Peyer's patch (tissue), 4 donors: ENCODE data around the gene PAPSS1. TPM values are rescaled to one million over a fixed set of nuclear protein-coding genes. Genes with fewer than 3 reads are reported as not detected.

ENCODE experiments used
- DNase-seq, 3 donors: peaks; one replicate each; pipeline ENCODE4 v3.0.0-alpha.2; 2017 to 2019
- H3K27ac ChIP-seq, 4 donors: fragments of 200-600 bp; sonication (generic); one replicate each; pipeline ENCODE4 v1.5.1; 2016 to 2019
- H3K27me3 ChIP-seq, 2 donors: fragments of 200-600 bp; sonication (generic); one replicate each; pipeline ENCODE4 v1.5.1; 2019
- H3K36me3 ChIP-seq, 3 donors: fragments of 200-600 bp; sonication (generic); one replicate each; pipeline ENCODE4 v1.5.1; 2016 to 2019
- H3K4me1 ChIP-seq, 4 donors: fragments of 200-600 bp; sonication (generic); one replicate each; pipeline ENCODE4 v1.5.1; 2016 to 2019
- H3K4me3 ChIP-seq, 4 donors: fragments of 200-600 bp; sonication (generic); 1 replicate in 3 of 4; 2 replicates in 1 of 4; pipeline ENCODE4 v1.5.1; 2016 to 2019; ENCODE audit warnings: mild to moderate bottlenecking in 1 of 4
- H3K9me3 ChIP-seq, 4 donors: fragments of 200-600 bp; sonication (generic); one replicate each; pipeline ENCODE4 v1.5.1; 2016 to 2019; ENCODE audit warnings: mild to moderate bottlenecking in 1 of 4
- POLR2A ChIP-seq, 2 donors: fragments of 450-650 bp; IDR thresholded peaks; one replicate each; pipeline ENCODE4 v1.5.1; 2017; ENCODE audit warnings: antibody characterized with exemption in 2 of 2, mild to moderate bottlenecking in 2 of 2, moderate library complexity in 2 of 2
- total RNA-seq, 4 donors: library from RNA; depleted of rRNA; stranded (reverse); fragments of >200 nt; gene quantifications; one replicate each; pipeline ENCODE4 v1.1.0, GENCODE V29; 2016
- TF ChIP-seq, protein P1 (sequence below), 6 experiments: fragments of 450-650 bp in 4 of 6; fragments of 200-600 bp in 2 of 6; sonication (generic) in 1 of 6; IDR thresholded peaks; one replicate each; pipeline ENCODE4 v1.5.1; 2017 to 2019; ENCODE audit warnings: antibody characterized with exemption in 6 of 6, mild to moderate bottlenecking in 3 of 6, moderate library complexity in 1 of 6

Gene PAPSS1
- total RNA-seq, 4 donors from 2014 or later = 9.0 to 23.3 (median 18.1) TPM

DNA sequence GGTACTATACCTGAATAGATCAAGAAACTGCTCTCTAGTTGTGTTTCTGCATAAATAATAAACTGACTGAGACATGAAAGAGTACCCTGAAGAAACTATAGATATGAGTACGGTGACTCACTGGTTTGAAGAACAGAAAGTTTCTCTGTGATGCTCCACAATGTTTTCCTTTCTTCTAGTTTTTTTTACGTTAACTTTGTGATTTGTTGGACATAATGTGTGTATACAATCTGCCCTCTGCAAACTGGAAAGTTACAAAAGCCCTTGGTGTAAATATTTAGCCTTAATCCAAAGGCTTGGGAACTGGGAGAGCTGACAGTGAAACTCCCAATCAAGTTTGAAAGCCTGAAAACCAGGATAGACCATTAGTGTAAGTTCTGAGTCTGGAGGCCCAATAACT is 31.6 kb upstream of the PAPSS1 start:
- H3K27ac ChIP-seq = no peak overlapping the region

DNA sequence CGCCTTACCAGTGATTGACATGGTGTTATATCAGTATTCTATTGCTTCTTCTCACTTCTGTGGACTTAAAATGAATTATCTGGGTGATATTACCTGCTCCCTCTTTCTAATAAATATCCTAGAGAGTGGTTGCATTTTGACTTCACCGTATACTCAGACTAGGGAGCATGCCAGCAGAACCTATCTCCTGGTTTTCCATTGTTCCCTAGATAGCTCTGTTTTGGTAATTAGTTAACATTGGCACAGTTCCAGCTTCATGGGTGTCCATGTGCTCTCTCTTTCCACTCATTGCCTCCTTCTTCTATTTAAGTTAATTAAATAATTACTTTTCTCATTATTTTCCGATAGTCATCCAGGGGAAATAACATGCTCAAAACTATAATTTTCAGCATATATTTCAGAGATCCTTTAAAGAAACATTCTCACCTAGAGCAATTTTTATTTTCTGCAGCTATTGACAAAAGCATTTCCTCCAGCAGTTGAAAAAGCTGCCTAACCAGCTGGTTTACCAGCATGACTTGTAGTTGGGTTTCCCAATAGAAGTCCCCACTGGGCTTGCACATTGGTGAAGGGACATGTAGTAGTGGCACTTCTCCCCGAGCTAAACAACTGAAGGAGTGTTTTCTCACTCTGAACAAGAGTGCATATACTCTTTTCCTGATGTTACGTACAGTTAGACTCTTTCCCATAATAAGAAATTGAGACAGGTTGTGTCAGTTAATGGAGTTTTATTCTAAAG is 27.9 kb upstream of the PAPSS1 start:
- DNase-seq = no peak
- Histone ChIP-seq H3K9me3 (no peaks in the 10 kb centered on the region), H3K27ac (no peak overlapping the region), H3K4me1 (no peaks in the 10 kb centered on the region), H3K36me3 (no peaks in the 10 kb centered on the region), H3K4me3 (no peak overlapping the region), H3K27me3 (no peaks in the 10 kb centered on the region)
- no peak for TF ChIP-seq POLR2A (IDR thresholded peaks at IDR 0.05)
- TF ChIP-seq, protein P1, sequence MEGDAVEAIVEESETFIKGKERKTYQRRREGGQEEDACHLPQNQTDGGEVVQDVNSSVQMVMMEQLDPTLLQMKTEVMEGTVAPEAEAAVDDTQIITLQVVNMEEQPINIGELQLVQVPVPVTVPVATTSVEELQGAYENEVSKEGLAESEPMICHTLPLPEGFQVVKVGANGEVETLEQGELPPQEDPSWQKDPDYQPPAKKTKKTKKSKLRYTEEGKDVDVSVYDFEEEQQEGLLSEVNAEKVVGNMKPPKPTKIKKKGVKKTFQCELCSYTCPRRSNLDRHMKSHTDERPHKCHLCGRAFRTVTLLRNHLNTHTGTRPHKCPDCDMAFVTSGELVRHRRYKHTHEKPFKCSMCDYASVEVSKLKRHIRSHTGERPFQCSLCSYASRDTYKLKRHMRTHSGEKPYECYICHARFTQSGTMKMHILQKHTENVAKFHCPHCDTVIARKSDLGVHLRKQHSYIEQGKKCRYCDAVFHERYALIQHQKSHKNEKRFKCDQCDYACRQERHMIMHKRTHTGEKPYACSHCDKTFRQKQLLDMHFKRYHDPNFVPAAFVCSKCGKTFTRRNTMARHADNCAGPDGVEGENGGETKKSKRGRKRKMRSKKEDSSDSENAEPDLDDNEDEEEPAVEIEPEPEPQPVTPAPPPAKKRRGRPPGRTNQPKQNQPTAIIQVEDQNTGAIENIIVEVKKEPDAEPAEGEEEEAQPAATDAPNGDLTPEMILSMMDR (IDR thresholded peaks at IDR 0.05) = no peak

More for the DNA sequence above, 31.6 kb upstream of the PAPSS1 start:
- Histone ChIP-seq H3K4me1 (peaks cover 0 to 9% (median 0%) of the 10 kb centered on the region in 4 donors), H3K36me3 (no peaks in the 10 kb centered on the region), H3K4me3 (no peak overlapping the region), H3K27me3 (no peaks in the 10 kb centered on the region), H3K9me3 (no peaks in the 10 kb centered on the region)
- no peak for DNase-seq
- TF ChIP-seq, protein P1 (IDR thresholded peaks at IDR 0.05) = no peak
- TF ChIP-seq POLR2A (IDR thresholded peaks at IDR 0.05) = no peak

DNA sequence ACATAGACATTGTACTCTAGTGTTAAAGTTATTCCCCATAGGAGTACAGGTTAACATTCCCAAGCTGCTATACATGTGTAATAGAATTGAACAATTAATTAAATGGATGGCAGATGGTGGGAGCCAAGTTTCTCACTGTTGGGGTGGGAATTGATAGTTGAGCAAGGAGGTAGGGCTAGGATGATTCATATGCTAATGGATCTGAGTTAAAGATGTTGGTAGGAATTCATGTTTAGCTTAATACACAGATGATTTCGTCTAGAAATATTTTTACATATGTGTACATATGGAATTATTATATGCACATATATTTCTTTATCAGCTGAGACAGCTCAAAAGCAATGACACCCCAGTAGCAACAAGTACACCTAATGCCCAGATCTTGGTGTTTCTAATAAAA is 26.1 kb upstream of the PAPSS1 start:
- Histone ChIP-seq H3K4me1 (no peaks in the 10 kb centered on the region), H3K27ac (no peak overlapping the region), H3K27me3 (no peaks in the 10 kb centered on the region), H3K4me3 (no peak overlapping the region), H3K9me3 (no peaks in the 10 kb centered on the region), H3K36me3 (no peaks in the 10 kb centered on the region)
- DNase-seq = no peak
- TF ChIP-seq, protein P1 (IDR thresholded peaks at IDR 0.05) = no peak
- no peak for TF ChIP-seq POLR2A (IDR thresholded peaks at IDR 0.05)

DNA sequence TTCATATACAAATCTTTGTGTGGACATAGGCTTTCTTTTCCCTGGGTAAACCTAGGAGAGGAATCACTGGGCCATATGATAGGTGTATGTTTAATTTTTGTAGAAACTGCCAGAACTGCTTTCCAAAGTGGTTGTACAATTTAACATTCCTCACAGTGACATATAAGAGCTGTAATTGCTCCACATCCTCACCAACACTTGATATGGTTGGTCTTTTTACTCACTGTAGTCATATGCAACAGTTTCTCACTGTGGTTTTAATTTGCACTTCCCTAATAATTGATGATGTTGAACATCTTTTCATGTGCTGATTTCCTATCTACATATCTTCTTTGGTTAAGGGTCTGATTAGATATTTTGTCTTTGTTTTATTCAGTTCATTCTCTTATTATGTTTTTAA is 24.5 kb upstream of the PAPSS1 start:
- Histone ChIP-seq H3K9me3 (no peaks in the 10 kb centered on the region), H3K4me1 (no peaks in the 10 kb centered on the region), H3K27me3 (no peaks in the 10 kb centered on the region), H3K4me3 (no peak overlapping the region), H3K27ac (no peak overlapping the region), H3K36me3 (no peaks in the 10 kb centered on the region)
- DNase-seq = no peak
- TF ChIP-seq, protein P1 (IDR thresholded peaks at IDR 0.05) = no peak
- no peak for TF ChIP-seq POLR2A (IDR thresholded peaks at IDR 0.05)

DNA sequence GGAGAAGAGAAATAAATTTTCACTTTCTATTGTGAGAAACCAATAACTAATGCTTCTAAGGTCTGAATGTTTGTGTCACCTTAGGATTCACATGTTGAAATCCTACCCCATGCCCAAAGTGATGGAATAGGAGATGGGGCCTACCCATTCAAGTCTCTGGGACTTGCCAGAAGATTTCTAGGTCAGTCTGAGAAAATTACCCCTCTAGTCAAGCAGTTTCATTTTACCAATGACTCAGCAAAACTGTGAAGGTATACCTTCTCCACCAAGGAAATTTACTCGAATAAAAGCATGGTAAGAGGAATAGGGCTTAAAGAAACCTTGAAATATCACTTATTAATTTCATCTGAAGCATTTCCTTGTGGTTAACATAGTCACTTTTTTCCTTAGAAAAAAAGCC is 23.5 kb upstream of the PAPSS1 start:
- TF ChIP-seq POLR2A (IDR thresholded peaks at IDR 0.05) = no peak
- TF ChIP-seq, protein P1 (IDR thresholded peaks at IDR 0.05) = no peak
- Histone ChIP-seq H3K4me1 (no peaks in the 10 kb centered on the region), H3K27ac (no peak overlapping the region), H3K4me3 (no peak overlapping the region), H3K27me3 (no peaks in the 10 kb centered on the region), H3K9me3 (no peaks in the 10 kb centered on the region), H3K36me3 (no peaks in the 10 kb centered on the region)
- DNase-seq = no peak
